Right lobe of liver (tissue), 6 donors: ENCODE data around the gene CTNND2. TPM values are rescaled to one million over a fixed set of nuclear protein-coding genes. Genes with fewer than 3 reads are reported as not detected.
A peak's percentile ranks its signal among the peaks of the same experiment; 100 is the strongest.

Source experiments
- ATAC-seq, 4 donors: fragments of 200-7000 bp; cut with Tn5 transposase; one replicate each; pipeline ENCODE4 v1.9.1; 2020; ENCODE audit warnings: mild to moderate bottlenecking in 4 of 4, moderate library complexity in 4 of 4
- DNase-seq, 3 donors: peaks; one replicate each; pipeline ENCODE4 v3.0.0-alpha.2; 2020
- H3K27ac ChIP-seq, 3 donors: fragments of 200-600 bp; one replicate each; pipeline ENCODE4 v1.8.0; 2022
- H3K27me3 ChIP-seq, 2 donors: fragments of 200-600 bp; one replicate each; pipeline ENCODE4 v1.8.0; 2022
- H3K36me3 ChIP-seq, 4 donors: fragments of 200-600 bp; sonication (generic) in 1 of 4; one replicate each; pipeline versions ENCODE4 v1.5.1 to v1.8.0; 2017 to 2022; ENCODE audit warnings: control low read depth in 1 of 4
- H3K4me1 ChIP-seq, 4 donors: fragments of 200-600 bp; sonication (generic) in 1 of 4; one replicate each; pipeline versions ENCODE4 v1.5.1 to v1.8.0; 2017 to 2022; ENCODE audit warnings: control low read depth in 1 of 4
- H3K4me3 ChIP-seq, 3 donors: fragments of 200-600 bp; one replicate each; pipeline ENCODE4 v1.8.0; 2022
- H3K9me3 ChIP-seq, 4 donors: fragments of 200-600 bp; sonication (generic) in 1 of 4; one replicate each; pipeline versions ENCODE4 v1.5.1 to v1.8.0; 2017 to 2022; ENCODE audit warnings: control low read depth in 1 of 4
- POLR2A ChIP-seq: fragments of 450-650 bp; IDR thresholded peaks from one replicate; pipeline ENCODE4 v1.6.1; 2017; ENCODE audit warnings: antibody characterized with exemption, mild to moderate bottlenecking
- WGBS: methylation state at CpG from one replicate; pipeline ENCODE4 v1.1.6; 2018; ENCODE audit warnings: low coverage, low lambda C conversion rate; ENCODE audit not compliant: insufficient coverage; ENCODE audit errors: missing lambda C conversion rate; 5-methylcytosine and 5-hydroxymethylcytosine counted together
- intact Hi-C, 2 donors: fragments of 100-400 bp; cut with DNase I; formaldehyde crosslinking; loops; one replicate each; pipeline versions ENCODE4 v1.11.2 to v1.14.1; 2022
- total RNA-seq, 6 experiments: library from RNA; depleted of rRNA in 2 of 6; stranded (reverse); fragments of >200 nt in 2 of 6; fragmentation: NEBNext Ultra II Directional in 3 of 6; extraction: Animal tissue kit (Norgen Biotek cat#: 25700) in 3 of 6; gene quantifications; one replicate each; pipeline versions ENCODE4 v1.1.0 to v1.2.4, GENCODE V29; 2016 to 2023
- TF ChIP-seq, protein P1 (sequence below), 4 donors: fragments of 200-600 bp in 3 of 4; fragments of 450-650 bp in 1 of 4; IDR thresholded peaks; one replicate each; pipeline versions ENCODE4 v1.5.1 to v1.8.0; 2016 to 2022; ENCODE audit warnings: antibody characterized with exemption in 4 of 4, mild to moderate bottlenecking in 2 of 4
- donor health status: DM: no; HTN: yes; CAD: no.
- donor health status: DM: no; HTN: no; CAD: no.
- donor health status: DM: no; HTN: no; CAD: no.
- donor health status: DM: no; HTN: yes; CAD: no.
- donor health status: DM: no; HTN: yes; CAD: no.

CTNND2 gene
- total RNA-seq, 6 experiments from 2014 or later, result 0.06 to 1.5 (median 1.1) TPM

DNA sequence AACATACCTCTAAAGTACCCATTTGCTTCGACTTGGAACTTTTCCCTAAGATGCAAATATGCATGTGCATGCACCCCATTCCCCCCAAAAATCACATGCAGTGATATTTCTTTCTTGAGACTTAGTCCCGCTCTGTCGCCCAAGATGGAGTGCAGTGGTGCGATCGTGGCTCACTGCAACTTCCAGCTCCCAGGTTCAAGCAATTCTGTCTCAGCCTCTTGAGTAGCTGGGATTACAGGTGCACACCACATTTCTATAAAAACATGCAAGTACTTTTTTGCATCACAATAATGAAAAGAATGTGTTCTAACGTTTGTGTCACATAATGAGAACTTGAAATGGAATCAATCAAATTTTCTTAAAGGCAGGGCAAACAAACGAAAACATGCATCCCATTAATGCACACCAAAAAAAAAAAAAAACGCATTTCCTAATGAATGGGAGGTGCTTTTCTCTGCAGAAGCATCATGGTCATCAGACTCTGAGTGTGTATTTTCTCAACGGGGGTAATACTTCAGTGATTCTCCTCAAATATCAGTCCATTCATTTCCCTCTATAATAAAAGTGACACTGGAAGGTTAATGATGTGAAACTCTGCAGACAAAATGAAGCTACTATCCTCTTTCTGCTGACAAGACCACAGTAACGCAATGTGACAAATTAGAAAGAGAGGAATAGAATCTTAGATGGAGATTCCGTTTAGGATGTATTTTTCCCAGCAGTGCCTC is 389.4 kb downstream of the CTNND2 start:
- DNase-seq, result no peak
- WGBS, result 55% methylated on average over 10 of the region's 11 CpGs
- ATAC-seq, result no peak
- no peaks in the 10 kb centered on the region for H3K4me1 ChIP-seq
- H3K4me3 ChIP-seq, result no peak overlapping the region
- no peak overlapping the region for H3K27ac ChIP-seq
- TF ChIP-seq, protein P1, sequence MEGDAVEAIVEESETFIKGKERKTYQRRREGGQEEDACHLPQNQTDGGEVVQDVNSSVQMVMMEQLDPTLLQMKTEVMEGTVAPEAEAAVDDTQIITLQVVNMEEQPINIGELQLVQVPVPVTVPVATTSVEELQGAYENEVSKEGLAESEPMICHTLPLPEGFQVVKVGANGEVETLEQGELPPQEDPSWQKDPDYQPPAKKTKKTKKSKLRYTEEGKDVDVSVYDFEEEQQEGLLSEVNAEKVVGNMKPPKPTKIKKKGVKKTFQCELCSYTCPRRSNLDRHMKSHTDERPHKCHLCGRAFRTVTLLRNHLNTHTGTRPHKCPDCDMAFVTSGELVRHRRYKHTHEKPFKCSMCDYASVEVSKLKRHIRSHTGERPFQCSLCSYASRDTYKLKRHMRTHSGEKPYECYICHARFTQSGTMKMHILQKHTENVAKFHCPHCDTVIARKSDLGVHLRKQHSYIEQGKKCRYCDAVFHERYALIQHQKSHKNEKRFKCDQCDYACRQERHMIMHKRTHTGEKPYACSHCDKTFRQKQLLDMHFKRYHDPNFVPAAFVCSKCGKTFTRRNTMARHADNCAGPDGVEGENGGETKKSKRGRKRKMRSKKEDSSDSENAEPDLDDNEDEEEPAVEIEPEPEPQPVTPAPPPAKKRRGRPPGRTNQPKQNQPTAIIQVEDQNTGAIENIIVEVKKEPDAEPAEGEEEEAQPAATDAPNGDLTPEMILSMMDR (IDR thresholded peaks at IDR 0.05), result no peak
- no peak for TF ChIP-seq POLR2A
- H3K36me3 ChIP-seq, result no peaks in the 10 kb centered on the region
- no peaks in the 10 kb centered on the region for H3K27me3 ChIP-seq
- intact Hi-C loops, result no loop called here
- H3K9me3 ChIP-seq, result no peaks in the 10 kb centered on the region

GRCh38 chr5:11511878-11512277 is 392.4 kb downstream of the CTNND2 start:
- DNase-seq, result no peak
- H3K36me3 ChIP-seq, result no peaks in the 10 kb centered on the region
- no peaks in the 10 kb centered on the region for H3K9me3 ChIP-seq
- H3K4me1 ChIP-seq, result no peaks in the 10 kb centered on the region
- no peaks in the 10 kb centered on the region for H3K27me3 ChIP-seq
- no peak for ATAC-seq
- 68% methylated on average over 2 of the region's 2 CpGs for WGBS
- no peak for TF ChIP-seq POLR2A
- TF ChIP-seq, protein P1 (IDR thresholded peaks at IDR 0.05), result no peak
- intact Hi-C loops, result no loop called here
- no peak overlapping the region for H3K27ac ChIP-seq
- H3K4me3 ChIP-seq, result no peak overlapping the region

- ATAC-seq, result no peak
- Histone ChIP-seq H3K27me3 (no peaks in the 10 kb centered on the region), H3K27ac (no peak overlapping the region), H3K4me1 (no peaks in the 10 kb centered on the region), H3K9me3 (no peaks in the 10 kb centered on the region), H3K36me3 (no peaks in the 10 kb centered on the region), H3K4me3 (no peak overlapping the region)
- DNase-seq, result no peak
- TF ChIP-seq POLR2A, result no peak
- TF ChIP-seq, protein P1 (IDR thresholded peaks at IDR 0.05), result no peak
- intact Hi-C loops, result no loop called here
- 67% methylated on average over 1 of the region's 1 CpG for WGBS
Observed at GRCh38 chr5:11510889-11511288, 393.4 kb downstream of the CTNND2 start.

DNA sequence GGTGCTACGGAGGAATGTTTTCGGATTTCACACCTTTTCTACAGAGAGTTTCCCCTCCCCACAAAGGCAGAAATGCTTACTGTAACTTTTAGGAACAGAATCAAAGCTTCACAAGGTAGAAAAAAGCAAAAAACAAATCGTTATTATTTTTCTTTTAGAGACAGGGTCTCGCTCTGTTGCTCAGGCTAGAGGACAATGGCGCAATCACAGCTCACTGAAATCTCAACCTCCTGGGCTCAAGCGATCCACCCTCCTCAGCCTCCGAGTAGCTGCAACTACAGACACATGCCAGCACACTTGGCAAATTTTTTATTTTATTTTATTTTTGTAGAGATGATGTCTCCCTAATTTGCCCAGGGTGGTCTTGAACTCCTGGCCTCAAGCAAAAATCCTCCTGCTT is 394.5 kb downstream of the CTNND2 start:
- TF ChIP-seq, protein P1 (IDR thresholded peaks at IDR 0.05), result no peak
- TF ChIP-seq POLR2A, result no peak
- no peak overlapping the region for H3K27ac ChIP-seq
- H3K9me3 ChIP-seq, result no peaks in the 10 kb centered on the region
- H3K4me1 ChIP-seq, result no peaks in the 10 kb centered on the region
- WGBS, result 27% methylated on average over 7 of the region's 7 CpGs
- no peaks in the 10 kb centered on the region for H3K27me3 ChIP-seq
- no peaks in the 10 kb centered on the region for H3K36me3 ChIP-seq
- intact Hi-C loops, result no loop called here
- H3K4me3 ChIP-seq, result peak overlapping the region in 1 of 3 donors; percentile 15
- ATAC-seq (no peak), DNase-seq (no peak)
